T-helper 1 cell treated with Interleukin-12 subunit alpha and Interleukin-12 subunit beta and Interleukin-4 antibody, amounts not matched to agents 30 μg/mL and 1 μg/mL, for 36 hours (primary cell): ENCODE data around the gene CBX2.

Experiments
- H3K27ac Mint-ChIP-seq: one replicate; pipeline ENCODE4 v1.8.0; 2021; ENCODE audit warnings: mild to moderate bottlenecking, mixed read lengths
- H3K27me3 Mint-ChIP-seq: one replicate; pipeline ENCODE4 v1.8.0; 2021; ENCODE audit warnings: low read depth, mixed read lengths
- H3K36me3 Mint-ChIP-seq: one replicate; pipeline ENCODE4 v1.8.0; 2021; ENCODE audit warnings: low read depth, mixed read lengths
- H3K4me1 Mint-ChIP-seq: one replicate; pipeline ENCODE4 v1.8.0; 2021; ENCODE audit warnings: low read depth, mixed read lengths
- H3K4me3 Mint-ChIP-seq: one replicate; pipeline ENCODE4 v1.8.0; 2021; ENCODE audit warnings: mild to moderate bottlenecking, moderate library complexity, mixed read lengths
- H3K9me3 Mint-ChIP-seq: one replicate; pipeline ENCODE4 v1.8.0; 2021; ENCODE audit warnings: mixed read lengths

CBX2 gene

GRCh38 chr17:79739148-79740062, 38.5 kb upstream of the CBX2 start:
- Mint-ChIP-seq H3K4me1 (no peaks in the 10 kb centered on the region), H3K4me3 (no peak overlapping the region), H3K27me3 (peaks cover 30% of the 10 kb centered on the region), H3K36me3 (no peaks in the 10 kb centered on the region), H3K27ac (no peak overlapping the region), H3K9me3 (no peaks in the 10 kb centered on the region)

GRCh38 chr17:79740413-79740812, 37.5 kb upstream of the CBX2 start:
- H3K36me3 Mint-ChIP-seq = no peaks in the 10 kb centered on the region
- peaks cover 35% of the 10 kb centered on the region for H3K27me3 Mint-ChIP-seq
- peaks cover 2% of the 10 kb centered on the region for H3K4me1 Mint-ChIP-seq
- no peak overlapping the region for H3K4me3 Mint-ChIP-seq
- no peaks in the 10 kb centered on the region for H3K9me3 Mint-ChIP-seq
- no peak overlapping the region for H3K27ac Mint-ChIP-seq

GRCh38 chr17:79741401-79741750, 36.6 kb upstream of the CBX2 start:
- Mint-ChIP-seq H3K27ac (no peak overlapping the region), H3K9me3 (no peaks in the 10 kb centered on the region), H3K4me3 (no peak overlapping the region), H3K4me1 (peaks cover 4% of the 10 kb centered on the region), H3K36me3 (no peaks in the 10 kb centered on the region), H3K27me3 (peaks cover 38% of the 10 kb centered on the region)

GRCh38 chr17:79741751-79742588, 36.0 kb upstream of the CBX2 start:
- Mint-ChIP-seq H3K27ac (no peak overlapping the region), H3K27me3 (peaks cover 44% of the 10 kb centered on the region), H3K4me3 (no peak overlapping the region)

GRCh38 chr17:79742589-79742918, 35.4 kb upstream of the CBX2 start:
- H3K27me3 Mint-ChIP-seq = peaks cover 49% of the 10 kb centered on the region

More at GRCh38 chr17:79741751-79742588, 36.0 kb upstream of the CBX2 start:
- Mint-ChIP-seq H3K9me3 (no peaks in the 10 kb centered on the region), H3K36me3 (no peaks in the 10 kb centered on the region), H3K4me1 (peaks cover 4% of the 10 kb centered on the region)

GRCh38 chr17:79742951-79743476, 34.9 kb upstream of the CBX2 start:
- H3K4me3 Mint-ChIP-seq = no peak overlapping the region
- peaks cover 53% of the 10 kb centered on the region for H3K27me3 Mint-ChIP-seq
- no peaks in the 10 kb centered on the region for H3K36me3 Mint-ChIP-seq
- H3K27ac Mint-ChIP-seq = no peak overlapping the region
- peaks cover 9% of the 10 kb centered on the region for H3K4me1 Mint-ChIP-seq
- H3K9me3 Mint-ChIP-seq = no peaks in the 10 kb centered on the region

More at GRCh38 chr17:79742589-79742918, 35.4 kb upstream of the CBX2 start:
- Mint-ChIP-seq H3K4me3 (no peak overlapping the region), H3K4me1 (peaks cover 7% of the 10 kb centered on the region), H3K36me3 (no peaks in the 10 kb centered on the region), H3K27ac (no peak overlapping the region), H3K9me3 (no peaks in the 10 kb centered on the region)

GRCh38 chr17:79743614-79744013, 34.3 kb upstream of the CBX2 start:
- Mint-ChIP-seq H3K4me3 (no peak overlapping the region), H3K27ac (no peak overlapping the region), H3K4me1 (peaks cover 9% of the 10 kb centered on the region), H3K27me3 (peaks cover 55% of the 10 kb centered on the region), H3K9me3 (no peaks in the 10 kb centered on the region), H3K36me3 (no peaks in the 10 kb centered on the region)

- peak overlapping the region; percentile 31 for H3K4me3 Mint-ChIP-seq
- peaks cover 51% of the 10 kb centered on the region for H3K27me3 Mint-ChIP-seq
- H3K27ac Mint-ChIP-seq = peak overlapping the region; percentile 41
- H3K9me3 Mint-ChIP-seq = no peaks in the 10 kb centered on the region
- H3K4me1 Mint-ChIP-seq = peaks cover 9% of the 10 kb centered on the region
- no peaks in the 10 kb centered on the region for H3K36me3 Mint-ChIP-seq
These were observed 32.3 kb upstream of the CBX2 start for GRCh38 chr17:79745641-79746105.

- H3K27ac Mint-ChIP-seq = no peak overlapping the region
- peaks cover 59% of the 10 kb centered on the region for H3K27me3 Mint-ChIP-seq
- peaks cover 9% of the 10 kb centered on the region for H3K4me1 Mint-ChIP-seq
- H3K4me3 Mint-ChIP-seq = no peak overlapping the region
- no peaks in the 10 kb centered on the region for H3K9me3 Mint-ChIP-seq
- H3K36me3 Mint-ChIP-seq = no peaks in the 10 kb centered on the region
These were observed 30.9 kb upstream of the CBX2 start for GRCh38 chr17:79746889-79747507.

- Mint-ChIP-seq H3K9me3 (no peaks in the 10 kb centered on the region), H3K36me3 (no peaks in the 10 kb centered on the region), H3K27me3 (peaks cover 59% of the 10 kb centered on the region), H3K4me3 (no peak overlapping the region), H3K4me1 (peaks cover 9% of the 10 kb centered on the region), H3K27ac (no peak overlapping the region)
These were observed 30.2 kb upstream of the CBX2 start for GRCh38 chr17:79747508-79748294.

GRCh38 chr17:79748295-79749099, 29.5 kb upstream of the CBX2 start:
- peaks cover 55% of the 10 kb centered on the region for H3K27me3 Mint-ChIP-seq
- H3K36me3 Mint-ChIP-seq = no peaks in the 10 kb centered on the region
- peaks cover 9% of the 10 kb centered on the region for H3K4me1 Mint-ChIP-seq
- H3K27ac Mint-ChIP-seq = no peak overlapping the region
- H3K9me3 Mint-ChIP-seq = no peaks in the 10 kb centered on the region
- no peak overlapping the region for H3K4me3 Mint-ChIP-seq

- no peak overlapping the region for H3K4me3 Mint-ChIP-seq
- no peak overlapping the region for H3K27ac Mint-ChIP-seq
- no peaks in the 10 kb centered on the region for H3K36me3 Mint-ChIP-seq
- H3K27me3 Mint-ChIP-seq = peaks cover 55% of the 10 kb centered on the region
- H3K4me1 Mint-ChIP-seq = peaks cover 9% of the 10 kb centered on the region
- H3K9me3 Mint-ChIP-seq = no peaks in the 10 kb centered on the region
These were observed 28.7 kb upstream of the CBX2 start for GRCh38 chr17:79749156-79749815.

- peaks cover 9% of the 10 kb centered on the region for H3K4me1 Mint-ChIP-seq
- H3K27me3 Mint-ChIP-seq = peaks cover 55% of the 10 kb centered on the region
These were observed 28.0 kb upstream of the CBX2 start for GRCh38 chr17:79749958-79750357.

More at GRCh38 chr17:79749958-79750357, 28.0 kb upstream of the CBX2 start:
- Mint-ChIP-seq H3K4me3 (no peak overlapping the region), H3K9me3 (no peaks in the 10 kb centered on the region), H3K27ac (no peak overlapping the region), H3K36me3 (no peaks in the 10 kb centered on the region)
